ENCODE data around the gene SDE2.
"Not testable (repeated sequence)": the region's sequence is repeated elsewhere in the genome, so short reads cannot be mapped to it uniquely, and the experiment has no call there.

Gene SDE2

GRCh38 chr1:225981714-225982113 lies 17.4 kb downstream of the SDE2 start:
- Histone ChIP-seq H3K9ac (ENCODE audit: insufficient read length, low read depth) (no peak overlapping the region), H3K9me3 (ENCODE audit: insufficient read depth, low read length) (peaks cover 17% of the 10 kb centered on the region), H3K27me3 (ENCODE audit: insufficient read depth, insufficient read length) (no peaks in the 10 kb centered on the region), H3K4me3 (ENCODE audit: insufficient read length, low read depth) (no peak overlapping the region), H3K4me1 (ENCODE audit: insufficient read depth, insufficient read length) (no peaks in the 10 kb centered on the region), H3K36me3 (ENCODE audit: insufficient read depth, insufficient read length, low read length) (peaks cover 71% of the 10 kb centered on the region)
- no peak for DNase-seq (ENCODE audit: low read depth, low spot score)
- no peak for TF ChIP-seq ZNF274 (IDR thresholded peaks at IDR 0.05; ENCODE audit: low read depth, low read length)
- TF ChIP-seq SUZ12 (IDR thresholded peaks at IDR 0.05; ENCODE audit: extremely low read depth, insufficient read depth, insufficient read length): no peak
- no peak for TF ChIP-seq YY1 (IDR thresholded peaks at IDR 0.05; ENCODE audit: insufficient read depth, insufficient read length)

DNA sequence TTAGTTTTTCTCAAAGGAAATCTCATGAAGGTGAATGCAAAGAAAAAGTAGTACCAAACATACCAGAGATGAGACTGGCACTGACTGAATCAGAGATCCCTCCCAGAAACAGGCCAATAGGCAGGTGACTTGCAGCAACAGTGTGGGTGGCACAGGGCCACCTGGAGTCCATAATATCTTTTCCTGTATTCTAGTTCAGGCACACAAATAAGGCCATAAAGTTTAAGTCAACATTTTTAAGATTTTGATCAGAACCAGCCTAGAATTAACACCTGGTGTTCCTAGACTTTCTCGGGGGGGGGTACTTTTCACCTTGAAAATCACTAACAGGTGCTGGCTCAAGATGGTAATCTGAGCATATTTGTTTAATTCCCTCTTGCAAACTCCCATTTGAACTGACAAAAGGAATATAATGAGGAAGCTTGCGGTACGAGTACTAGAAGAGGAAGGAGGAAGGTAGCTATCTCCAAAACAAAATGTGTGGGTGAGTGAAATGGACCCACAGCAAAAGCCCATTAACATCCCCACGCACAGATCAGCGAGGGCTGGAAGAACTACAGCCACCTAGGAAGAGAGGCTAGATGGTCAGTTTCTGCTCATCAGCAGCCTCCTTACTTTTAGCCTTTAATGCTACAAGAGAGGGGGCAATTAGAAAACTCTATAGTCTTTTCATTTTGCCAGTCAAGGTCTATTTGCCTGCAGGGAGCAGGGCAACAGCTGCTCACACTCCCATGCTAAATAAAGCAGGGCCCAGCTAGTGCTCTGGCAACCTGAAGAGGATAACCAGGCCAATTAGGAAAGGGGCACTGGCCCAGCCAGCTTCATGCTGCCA lies 18.9 kb downstream of the SDE2 start:
- no peak for TF ChIP-seq YY1 (IDR thresholded peaks at IDR 0.05; ENCODE audit: insufficient read depth, insufficient read length)
- peaks cover 56% of the 10 kb centered on the region for H3K36me3 ChIP-seq (ENCODE audit: insufficient read depth, insufficient read length, low read length)
- no peak overlapping the region for H3K4me3 ChIP-seq (ENCODE audit: insufficient read length, low read depth)
- H3K4me1 ChIP-seq (ENCODE audit: insufficient read depth, insufficient read length): no peaks in the 10 kb centered on the region
- no peak for DNase-seq (ENCODE audit: low read depth, low spot score)
- no peaks in the 10 kb centered on the region for H3K27me3 ChIP-seq (ENCODE audit: insufficient read depth, insufficient read length)
- peaks cover 17% of the 10 kb centered on the region for H3K9me3 ChIP-seq (ENCODE audit: insufficient read depth, low read length)
- H3K9ac ChIP-seq (ENCODE audit: insufficient read length, low read depth): no peak overlapping the region

GRCh38 chr1:225979421-225979820 lies 19.7 kb downstream of the SDE2 start:
- H3K27me3 ChIP-seq (ENCODE audit: insufficient read depth, insufficient read length): no peaks in the 10 kb centered on the region
- no peaks in the 10 kb centered on the region for H3K4me1 ChIP-seq (ENCODE audit: insufficient read depth, insufficient read length)
- no peak for DNase-seq (ENCODE audit: low read depth, low spot score)
- no peak overlapping the region for H3K4me3 ChIP-seq (ENCODE audit: insufficient read length, low read depth)
- no peak overlapping the region for H3K9ac ChIP-seq (ENCODE audit: insufficient read length, low read depth)
- H3K9me3 ChIP-seq (ENCODE audit: insufficient read depth, low read length): peaks cover 17% of the 10 kb centered on the region
- no peak for TF ChIP-seq ZNF274 (IDR thresholded peaks at IDR 0.05; ENCODE audit: low read depth, low read length)
- H3K36me3 ChIP-seq (ENCODE audit: insufficient read depth, insufficient read length, low read length): peaks cover 49% of the 10 kb centered on the region

DNA sequence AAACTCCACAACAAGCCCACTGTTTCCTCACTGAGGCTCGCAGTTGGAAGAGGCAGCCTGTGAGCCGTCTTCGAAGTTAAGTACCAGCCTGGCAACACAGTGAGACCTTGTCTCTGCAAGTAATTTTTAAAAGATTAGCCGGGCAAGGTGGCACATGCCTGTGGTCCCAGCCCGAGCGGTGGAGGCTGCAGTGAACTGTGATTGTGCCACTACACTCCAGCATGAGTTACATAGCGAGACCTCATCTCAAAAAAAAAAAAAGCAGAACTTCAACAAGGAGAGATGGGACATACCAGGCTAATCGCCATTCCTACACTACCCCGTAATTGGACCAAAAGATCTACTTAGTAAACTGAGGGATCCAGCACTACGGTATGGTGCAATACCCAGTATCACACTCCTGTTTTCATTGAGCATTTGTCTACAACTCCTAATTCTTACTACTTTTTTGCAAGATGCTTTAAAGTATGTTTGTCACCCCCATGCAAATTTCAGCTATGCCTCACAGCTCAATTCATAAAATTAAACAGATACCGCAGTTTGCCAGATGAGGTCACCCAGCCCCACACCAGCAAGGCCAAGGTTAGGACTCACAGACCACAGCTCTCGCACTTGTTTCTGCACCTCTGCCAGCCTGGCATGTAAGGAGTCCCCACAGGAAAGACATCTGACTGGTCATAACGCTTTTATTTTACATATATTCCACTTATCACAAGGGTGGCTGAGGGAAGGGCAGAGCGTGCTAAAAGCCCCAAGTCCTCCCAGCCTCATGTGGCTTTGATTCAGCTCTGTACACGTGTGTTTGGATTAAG lies 21.0 kb downstream of the SDE2 start:
- Histone ChIP-seq H3K36me3 (ENCODE audit: insufficient read depth, insufficient read length, low read length) (peaks cover 37% of the 10 kb centered on the region), H3K27me3 (ENCODE audit: insufficient read depth, insufficient read length) (no peaks in the 10 kb centered on the region), H3K4me1 (ENCODE audit: insufficient read depth, insufficient read length) (no peaks in the 10 kb centered on the region), H3K9ac (ENCODE audit: insufficient read length, low read depth) (no peak overlapping the region), H3K9me3 (ENCODE audit: insufficient read depth, low read length) (peaks cover 17% of the 10 kb centered on the region), H3K4me3 (ENCODE audit: insufficient read length, low read depth) (no peak overlapping the region)
- no peak for DNase-seq (ENCODE audit: low read depth, low spot score)
- no peak for TF ChIP-seq ZNF274 (IDR thresholded peaks at IDR 0.05; ENCODE audit: low read depth, low read length)
- TF ChIP-seq SUZ12 (IDR thresholded peaks at IDR 0.05; ENCODE audit: extremely low read depth, insufficient read depth, insufficient read length): no peak
- TF ChIP-seq YY1 (IDR thresholded peaks at IDR 0.05; ENCODE audit: insufficient read depth, insufficient read length): no peak

- not testable (repeated sequence) for H3K27me3 ChIP-seq (ENCODE audit: insufficient read depth, insufficient read length); H3K9ac ChIP-seq (ENCODE audit: insufficient read length, low read depth); H3K4me1 ChIP-seq (ENCODE audit: insufficient read depth, insufficient read length); DNase-seq (ENCODE audit: low read depth, low spot score); H3K9me3 ChIP-seq (ENCODE audit: insufficient read depth, low read length); H3K36me3 ChIP-seq (ENCODE audit: insufficient read depth, insufficient read length, low read length); H3K4me3 ChIP-seq (ENCODE audit: insufficient read length, low read depth)
Observed at GRCh38 chr1:225975146-225975545, 24.0 kb downstream of the SDE2 start.

- Histone ChIP-seq H3K9ac (ENCODE audit: insufficient read length, low read depth) (no peak overlapping the region), H3K27me3 (ENCODE audit: insufficient read depth, insufficient read length) (no peaks in the 10 kb centered on the region), H3K9me3 (ENCODE audit: insufficient read depth, low read length) (no peaks in the 10 kb centered on the region; the same call in 1 of the 2 replicates), H3K36me3 (ENCODE audit: insufficient read depth, insufficient read length, low read length) (peaks cover 1% of the 10 kb centered on the region), H3K4me1 (ENCODE audit: insufficient read depth, insufficient read length) (no peaks in the 10 kb centered on the region), H3K4me3 (ENCODE audit: insufficient read length, low read depth) (no peak overlapping the region)
- TF ChIP-seq SUZ12 (IDR thresholded peaks at IDR 0.05; ENCODE audit: extremely low read depth, insufficient read depth, insufficient read length) (no peak), ZNF274 (IDR thresholded peaks at IDR 0.05; ENCODE audit: low read depth, low read length) (no peak)
- DNase-seq (ENCODE audit: low read depth, low spot score): no peak
Observed at GRCh38 chr1:225974454-225974853, 24.7 kb downstream of the SDE2 start.

DNA sequence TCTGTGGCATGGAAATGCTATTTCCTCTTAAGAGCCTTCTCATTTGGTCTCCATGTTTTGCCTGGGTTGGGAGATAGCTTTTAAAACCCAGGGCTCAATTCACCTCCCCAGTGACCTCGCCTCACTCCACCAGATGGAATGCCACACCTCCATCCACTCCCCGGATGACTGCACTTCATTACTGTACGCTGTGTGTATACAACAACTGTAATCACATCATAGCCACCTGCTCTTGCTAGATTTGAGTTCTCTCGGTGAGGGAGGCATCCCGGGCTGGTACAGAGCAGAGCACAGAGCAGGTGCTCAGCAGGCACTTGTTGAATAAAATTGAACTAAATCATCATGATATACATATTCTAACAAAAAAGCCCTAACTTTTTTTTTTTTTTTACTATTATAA lies 26.0 kb downstream of the SDE2 start:
- Histone ChIP-seq H3K9ac (ENCODE audit: insufficient read length, low read depth) (no peak overlapping the region), H3K9me3 (ENCODE audit: insufficient read depth, low read length) (no peaks in the 10 kb centered on the region; the same call in 1 of the 2 replicates), H3K4me3 (ENCODE audit: insufficient read length, low read depth) (no peak overlapping the region), H3K36me3 (ENCODE audit: insufficient read depth, insufficient read length, low read length) (no peaks in the 10 kb centered on the region), H3K27me3 (ENCODE audit: insufficient read depth, insufficient read length) (no peaks in the 10 kb centered on the region), H3K4me1 (ENCODE audit: insufficient read depth, insufficient read length) (no peaks in the 10 kb centered on the region)
- TF ChIP-seq YY1 (IDR thresholded peaks at IDR 0.05; ENCODE audit: insufficient read depth, insufficient read length): no peak
- TF ChIP-seq ZNF274 (IDR thresholded peaks at IDR 0.05; ENCODE audit: low read depth, low read length): no peak
- no peak for TF ChIP-seq SUZ12 (IDR thresholded peaks at IDR 0.05; ENCODE audit: extremely low read depth, insufficient read depth, insufficient read length)
- DNase-seq (ENCODE audit: low read depth, low spot score): no peak

Measured in NT2/D1 (cell line).